Tibial artery (tissue), 4 donors: ENCODE data around the gene CCDC137.

Experiments used
- DNase-seq, 2 donors: peaks; one replicate each; pipeline ENCODE4 v3.0.0-alpha.2; 2019
- H3K27ac ChIP-seq, 2 donors: fragments of 200-600 bp; sonication (generic) in 1 of 2; 1 replicate in 1 of 2; 2 replicates in 1 of 2; pipeline ENCODE4 v1.5.1; 2018 to 2019; ENCODE audit warnings: mild to moderate bottlenecking in 1 of 2
- H3K27me3 ChIP-seq, 2 donors: fragments of 200-600 bp; sonication (generic) in 1 of 2; one replicate each; pipeline versions ENCODE4 v1.5.1 to v1.6.0; 2016 to 2019
- H3K36me3 ChIP-seq, 3 donors: fragments of 200-600 bp; sonication (generic) in 2 of 3; one replicate each; pipeline ENCODE4 v1.5.1; 2016 to 2019; ENCODE audit warnings: mild to moderate bottlenecking in 2 of 3
- H3K4me1 ChIP-seq, 4 donors: fragments of 200-600 bp; sonication (generic) in 2 of 4; 1 replicate in 3 of 4; 2 replicates in 1 of 4; pipeline ENCODE4 v1.5.1; 2016 to 2019
- H3K4me3 ChIP-seq, 2 donors: fragments of 200-600 bp; sonication (generic) in 1 of 2; 1 replicate in 1 of 2; 2 replicates in 1 of 2; pipeline ENCODE4 v1.5.1; 2018 to 2019; ENCODE audit warnings: mild to moderate bottlenecking in 2 of 2
- H3K9me3 ChIP-seq, 3 donors: fragments of 200-600 bp; sonication (generic) in 1 of 3; one replicate each; pipeline ENCODE4 v1.5.1; 2016 to 2019
- intact Hi-C: fragments of 100-400 bp; cut with DNase I; formaldehyde crosslinking; loops from one replicate; pipeline ENCODE4 v1.15.0; 2023; ENCODE audit warnings: low total_unique reads
- TF ChIP-seq, protein P1 (sequence below), 2 experiments: fragments of 200-600 bp in 1 of 2; fragments of 450-650 bp in 1 of 2; IDR thresholded peaks; one replicate each; pipeline ENCODE4 v1.5.1; 2017 to 2019; ENCODE audit warnings: antibody characterized with exemption in 2 of 2, mild to moderate bottlenecking in 1 of 2, moderate library complexity in 1 of 2

Gene CCDC137

GRCh38 chr17:81687770-81688541, 21.4 kb downstream of the CCDC137 start:
- no peaks in the 10 kb centered on the region for H3K9me3 ChIP-seq
- no peak overlapping the region for H3K4me3 ChIP-seq
- intact Hi-C loops, result no loop called here
- H3K27ac ChIP-seq, result no peak overlapping the region
- peaks cover 63 to 76% (median 71%) of the 10 kb centered on the region in 3 donors for H3K36me3 ChIP-seq
- no peak for DNase-seq
- peaks cover 0 to 30% (median 20%) of the 10 kb centered on the region in 4 donors for H3K4me1 ChIP-seq
- TF ChIP-seq, protein P1, sequence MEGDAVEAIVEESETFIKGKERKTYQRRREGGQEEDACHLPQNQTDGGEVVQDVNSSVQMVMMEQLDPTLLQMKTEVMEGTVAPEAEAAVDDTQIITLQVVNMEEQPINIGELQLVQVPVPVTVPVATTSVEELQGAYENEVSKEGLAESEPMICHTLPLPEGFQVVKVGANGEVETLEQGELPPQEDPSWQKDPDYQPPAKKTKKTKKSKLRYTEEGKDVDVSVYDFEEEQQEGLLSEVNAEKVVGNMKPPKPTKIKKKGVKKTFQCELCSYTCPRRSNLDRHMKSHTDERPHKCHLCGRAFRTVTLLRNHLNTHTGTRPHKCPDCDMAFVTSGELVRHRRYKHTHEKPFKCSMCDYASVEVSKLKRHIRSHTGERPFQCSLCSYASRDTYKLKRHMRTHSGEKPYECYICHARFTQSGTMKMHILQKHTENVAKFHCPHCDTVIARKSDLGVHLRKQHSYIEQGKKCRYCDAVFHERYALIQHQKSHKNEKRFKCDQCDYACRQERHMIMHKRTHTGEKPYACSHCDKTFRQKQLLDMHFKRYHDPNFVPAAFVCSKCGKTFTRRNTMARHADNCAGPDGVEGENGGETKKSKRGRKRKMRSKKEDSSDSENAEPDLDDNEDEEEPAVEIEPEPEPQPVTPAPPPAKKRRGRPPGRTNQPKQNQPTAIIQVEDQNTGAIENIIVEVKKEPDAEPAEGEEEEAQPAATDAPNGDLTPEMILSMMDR (IDR thresholded peaks at IDR 0.05), result no peak
- H3K27me3 ChIP-seq, result no peaks in the 10 kb centered on the region

DNA sequence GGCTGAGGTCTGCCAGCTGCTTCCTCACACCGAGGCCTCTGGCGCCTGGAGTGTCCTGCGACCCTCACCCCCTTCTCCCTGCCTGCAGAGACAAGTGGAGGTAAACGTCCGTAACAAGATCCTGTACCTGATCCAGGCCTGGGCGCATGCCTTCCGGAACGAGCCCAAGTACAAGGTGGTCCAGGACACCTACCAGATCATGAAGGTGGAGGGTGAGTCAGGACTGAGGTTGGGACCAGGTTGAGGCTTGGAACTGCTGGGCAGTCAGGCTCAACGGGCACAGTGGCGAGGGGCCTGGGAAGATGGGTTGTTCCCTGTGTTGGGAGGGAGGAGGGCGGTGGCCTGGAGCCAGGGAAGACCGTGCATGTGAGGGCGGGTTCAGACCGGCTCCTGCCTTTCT, 22.1 kb downstream of the CCDC137 start:
- H3K27me3 ChIP-seq, result no peaks in the 10 kb centered on the region
- TF ChIP-seq, protein P1 (IDR thresholded peaks at IDR 0.05), result no peak
- H3K36me3 ChIP-seq, result peaks cover 68 to 83% (median 78%) of the 10 kb centered on the region in 3 donors
- peaks cover 0 to 26% (median 18%) of the 10 kb centered on the region in 4 donors for H3K4me1 ChIP-seq
- DNase-seq, result no peak
- H3K9me3 ChIP-seq, result no peaks in the 10 kb centered on the region
- intact Hi-C loops, result no loop called here
- H3K27ac ChIP-seq, result no peak overlapping the region
- no peak overlapping the region for H3K4me3 ChIP-seq

DNA sequence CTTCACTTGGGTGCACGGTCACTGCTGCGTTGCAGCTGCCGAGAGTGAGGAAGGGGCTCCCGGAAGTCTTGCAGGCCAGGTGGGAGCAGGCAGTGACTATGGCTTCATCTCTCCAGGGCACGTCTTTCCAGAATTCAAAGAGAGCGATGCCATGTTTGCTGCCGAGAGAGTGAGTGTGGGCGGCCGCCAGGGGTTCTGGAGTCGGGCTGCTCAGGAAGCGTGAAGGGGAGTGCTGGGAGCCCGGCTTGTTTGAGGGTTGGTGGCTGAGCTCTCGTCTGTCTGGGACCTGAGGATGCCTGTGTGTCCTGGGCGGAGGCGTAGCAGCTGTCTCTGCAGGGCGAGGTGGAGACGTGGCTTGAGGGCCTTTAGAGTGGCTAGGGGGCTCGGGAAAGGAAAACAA, 23.5 kb downstream of the CCDC137 start:
- no peaks in the 10 kb centered on the region for H3K27me3 ChIP-seq
- H3K9me3 ChIP-seq, result no peaks in the 10 kb centered on the region
- H3K36me3 ChIP-seq, result peaks cover 75 to 97% (median 92%) of the 10 kb centered on the region in 3 donors
- intact Hi-C loops, result no loop called here
- H3K4me3 ChIP-seq, result no peak overlapping the region
- no peak for DNase-seq
- H3K27ac ChIP-seq, result no peak overlapping the region
- TF ChIP-seq, protein P1 (IDR thresholded peaks at IDR 0.05), result no peak
- peaks cover 0 to 19% (median 11%) of the 10 kb centered on the region in 4 donors for H3K4me1 ChIP-seq

GRCh38 chr17:81690549-81690948, 24.0 kb downstream of the CCDC137 start:
- Histone ChIP-seq H3K4me3 (no peak overlapping the region), H3K27ac (no peak overlapping the region), H3K27me3 (no peaks in the 10 kb centered on the region), H3K4me1 (peaks cover 0 to 14% (median 6%) of the 10 kb centered on the region in 4 donors), H3K9me3 (no peaks in the 10 kb centered on the region), H3K36me3 (peaks cover 80 to 100% (median 97%) of the 10 kb centered on the region in 3 donors)
- TF ChIP-seq, protein P1 (IDR thresholded peaks at IDR 0.05), result no peak
- no peak for DNase-seq
- intact Hi-C loops, result no loop called here

DNA sequence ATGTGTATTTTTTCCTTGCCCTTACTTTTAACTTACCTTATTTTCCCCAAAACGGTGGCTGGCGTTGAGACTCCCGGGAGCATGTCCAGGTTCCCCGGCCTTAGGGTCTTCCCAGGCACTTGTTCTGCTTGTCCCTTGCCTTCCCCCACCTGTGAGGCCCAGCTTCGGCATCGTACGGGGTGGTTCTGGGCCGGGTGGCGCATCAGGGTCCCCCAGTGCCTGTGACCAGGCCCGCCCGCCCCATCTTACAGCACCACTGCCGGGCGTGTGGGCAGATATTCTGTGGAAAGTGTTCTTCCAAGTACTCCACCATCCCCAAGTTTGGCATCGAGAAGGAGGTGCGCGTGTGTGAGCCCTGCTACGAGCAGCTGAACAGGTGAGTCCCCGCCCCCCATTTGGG, 24.7 kb downstream of the CCDC137 start:
- Histone ChIP-seq H3K4me1 (peaks cover 0 to 8% (median 2%) of the 10 kb centered on the region in 4 donors), H3K27ac (no peak overlapping the region), H3K36me3 (peaks cover 86 to 100% (median 100%) of the 10 kb centered on the region in 3 donors), H3K4me3 (no peak overlapping the region), H3K27me3 (no peaks in the 10 kb centered on the region), H3K9me3 (no peaks in the 10 kb centered on the region)
- no peak for DNase-seq
- intact Hi-C loops, result no loop called here
- TF ChIP-seq, protein P1 (IDR thresholded peaks at IDR 0.05), result no peak
